ENCODE data around the gene GABRD.

The GABRD gene

DNA sequence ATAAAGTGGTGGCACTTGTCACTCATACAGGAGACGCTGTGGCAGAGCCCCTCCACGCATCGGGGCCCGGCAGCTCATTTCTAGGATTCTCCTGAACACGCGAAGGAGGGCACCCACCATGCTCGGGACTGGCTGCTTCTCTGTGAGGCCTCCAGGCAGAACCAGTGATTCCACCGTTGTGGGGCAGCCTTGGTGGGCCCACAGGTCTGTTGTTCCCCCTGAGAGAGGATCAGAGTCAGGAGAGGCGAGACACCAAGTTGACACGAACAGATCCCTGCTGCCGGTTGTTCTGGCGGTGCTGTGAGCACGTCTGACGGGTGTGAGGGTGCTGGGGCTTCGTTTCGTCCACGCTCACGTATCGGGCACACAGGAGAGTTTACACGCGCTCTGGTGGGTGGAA is 57.7 kb downstream of the GABRD start:
- no peak for DNase-seq (ENCODE audit: low read depth)

DNA sequence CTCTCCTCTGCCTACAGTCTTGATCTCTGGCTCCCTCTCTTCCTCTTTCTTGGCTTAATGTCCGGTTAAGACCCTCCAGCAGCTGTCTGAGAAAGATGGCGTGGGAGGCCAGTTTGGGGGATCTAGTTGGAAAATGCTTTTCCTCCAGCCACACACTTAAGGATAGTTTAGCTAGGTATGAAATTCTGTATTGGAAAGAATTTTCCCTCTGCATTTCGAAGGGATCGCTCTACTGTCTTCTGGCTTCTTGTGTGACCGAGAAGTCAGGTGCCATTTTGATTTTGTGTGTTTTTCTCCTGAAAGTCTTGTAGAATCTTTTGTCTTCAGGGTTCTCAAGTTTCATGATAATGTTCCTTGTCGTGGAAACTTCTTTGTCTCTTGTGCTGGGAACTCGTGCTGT is 59.0 kb downstream of the GABRD start:
- no peak for DNase-seq (ENCODE audit: low read depth)

DNA sequence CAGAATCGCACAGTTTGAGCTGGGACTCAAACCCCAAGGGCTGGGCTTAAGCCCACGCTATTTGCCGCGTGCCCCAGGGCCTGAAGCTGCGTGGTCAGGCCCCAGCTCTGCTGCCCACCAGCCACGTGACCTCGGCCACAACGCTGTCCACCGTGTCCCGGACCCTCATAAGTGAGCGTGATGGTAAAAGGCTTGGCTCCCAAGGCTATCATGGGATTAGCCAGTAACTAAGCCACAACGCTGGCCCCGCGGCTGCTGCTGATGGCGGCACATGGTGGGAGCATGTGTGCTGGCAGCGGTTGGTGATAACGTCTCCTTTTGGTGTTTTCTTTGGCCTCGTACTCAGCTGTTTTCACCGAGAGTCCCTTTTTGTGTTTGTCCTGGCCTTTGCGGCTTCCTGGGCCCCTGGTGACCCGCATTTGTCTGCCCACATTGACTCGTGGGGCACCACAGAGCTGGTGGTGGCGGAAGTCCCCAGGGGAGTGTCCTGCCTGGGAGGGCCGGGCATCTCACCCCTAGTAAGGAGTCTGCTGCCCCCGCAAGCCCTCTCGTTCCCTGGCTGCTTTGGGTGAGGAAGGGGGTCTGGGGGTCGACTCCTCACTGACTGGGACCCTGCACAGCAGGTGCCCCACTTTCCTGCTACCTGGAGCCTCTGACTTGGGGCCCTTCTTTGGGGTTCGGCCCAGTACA is 60.4 kb downstream of the GABRD start:
- no peak for DNase-seq (ENCODE audit: low read depth)

DNA sequence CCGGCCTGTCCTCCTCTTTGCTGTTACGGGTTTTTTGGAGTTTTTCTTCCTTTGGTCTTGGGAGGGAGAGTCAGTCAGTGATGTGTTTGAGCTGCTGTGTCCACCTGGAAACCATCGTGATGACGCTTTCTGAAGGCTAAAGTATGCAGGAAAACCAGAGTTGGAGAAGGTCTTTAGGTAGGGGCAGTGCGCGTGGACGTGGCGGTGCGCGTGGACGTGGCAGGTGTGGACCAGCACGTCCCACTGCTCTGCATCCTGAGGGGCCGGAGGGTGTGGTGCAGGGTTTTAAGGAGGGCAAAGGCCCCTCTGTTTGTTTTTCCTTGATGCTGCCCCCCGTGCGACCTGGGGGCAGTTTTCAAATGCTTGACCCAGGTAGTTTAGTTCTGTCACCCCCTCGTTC is 61.0 kb downstream of the GABRD start:
- DNase-seq (ENCODE audit: low read depth): no peak
